ENCODE results near the gene VIPR2.

- TF ChIP-seq CTCF (IDR thresholded peaks at IDR 0.05) (no peak), POLR2A (IDR thresholded peaks at IDR 0.05) (no peak)
Measured at GRCh38 chr7:158999496-158999895, 145.2 kb downstream of the VIPR2 start.
